Measurements from ENCODE around the gene SHKBP1. TPM values are rescaled to one million over a fixed set of nuclear protein-coding genes. Genes with fewer than 3 reads are reported as not detected.

SHKBP1 gene
- total and polyA plus RNA-seq, 4 donors: 21.1 to 191 (median 97.1) TPM

DNA sequence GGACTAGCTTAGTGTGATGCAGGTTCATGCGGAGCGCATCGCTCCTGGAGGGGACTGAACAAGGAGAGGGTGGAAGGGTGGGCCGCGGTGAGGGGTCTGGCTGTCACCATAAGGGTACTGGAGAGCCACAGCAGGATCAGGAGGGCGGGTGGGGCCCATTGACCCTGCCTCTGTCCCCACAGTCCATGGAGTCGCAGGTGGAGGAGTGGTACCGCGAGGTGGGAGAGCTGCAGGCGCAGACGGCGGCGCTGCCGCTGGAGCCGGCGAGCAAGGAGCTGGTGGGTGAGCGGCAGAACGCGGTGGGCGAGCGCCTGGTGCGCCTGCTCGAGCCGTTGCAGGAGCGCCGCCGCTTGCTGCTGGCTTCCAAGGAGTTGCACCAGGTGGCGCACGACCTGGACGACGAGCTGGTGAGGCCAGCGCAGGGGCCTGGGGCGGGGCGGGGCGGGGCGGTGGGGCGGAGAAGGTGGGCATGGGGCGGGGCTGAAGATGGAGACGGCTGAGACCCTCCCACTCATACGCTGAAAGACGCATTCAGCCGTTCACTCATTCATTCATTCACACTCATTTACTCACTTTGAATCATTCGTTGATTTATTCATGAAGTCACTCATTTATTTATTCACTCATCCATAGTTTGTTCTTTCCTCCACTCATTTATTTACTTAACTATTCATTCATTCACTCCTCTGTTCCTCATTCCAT, 27.5 kb upstream of the SHKBP1 start:
- 4 to 5% methylated on average over 38 to 43 of the region's 43 CpGs for WGBS, 2 donors
- ATAC-seq (ENCODE audit: insufficient read depth, low FRiP score) (no peak), DNase-seq (peak; percentile 41 to 74 (median 58))
- Histone ChIP-seq H3K4me1 (ENCODE audit: control insufficient read depth in 5 of 5, insufficient read depth in 5 of 5, low read length in 5 of 5) (peaks cover 0 to 2% (median 0%) of the 10 kb centered on the region in 5 donors), H3K9ac (ENCODE audit: insufficient read depth in 1 of 2, low read length in 2 of 2) (no peak overlapping the region), H3K36me3 (ENCODE audit: control insufficient read depth in 4 of 4, insufficient read depth in 4 of 4, low read length in 4 of 4) (no peaks in the 10 kb centered on the region), H3K27ac (ENCODE audit: low read depth in 1 of 2, low read length in 1 of 2) (no peak overlapping the region), H3K9me3 (ENCODE audit: control insufficient read depth in 4 of 4, insufficient read depth in 3 of 4, low read length in 3 of 4) (peaks cover 0 to 3% (median 0%) of the 10 kb centered on the region in 4 donors), H3K4me3 (no peak overlapping the region), H3K27me3 (ENCODE audit: control insufficient read depth in 3 of 3, insufficient read depth in 3 of 3, low read length in 2 of 3) (peaks cover 5 to 21% (median 14%) of the 10 kb centered on the region in 3 donors)
- TF ChIP-seq, protein P1, sequence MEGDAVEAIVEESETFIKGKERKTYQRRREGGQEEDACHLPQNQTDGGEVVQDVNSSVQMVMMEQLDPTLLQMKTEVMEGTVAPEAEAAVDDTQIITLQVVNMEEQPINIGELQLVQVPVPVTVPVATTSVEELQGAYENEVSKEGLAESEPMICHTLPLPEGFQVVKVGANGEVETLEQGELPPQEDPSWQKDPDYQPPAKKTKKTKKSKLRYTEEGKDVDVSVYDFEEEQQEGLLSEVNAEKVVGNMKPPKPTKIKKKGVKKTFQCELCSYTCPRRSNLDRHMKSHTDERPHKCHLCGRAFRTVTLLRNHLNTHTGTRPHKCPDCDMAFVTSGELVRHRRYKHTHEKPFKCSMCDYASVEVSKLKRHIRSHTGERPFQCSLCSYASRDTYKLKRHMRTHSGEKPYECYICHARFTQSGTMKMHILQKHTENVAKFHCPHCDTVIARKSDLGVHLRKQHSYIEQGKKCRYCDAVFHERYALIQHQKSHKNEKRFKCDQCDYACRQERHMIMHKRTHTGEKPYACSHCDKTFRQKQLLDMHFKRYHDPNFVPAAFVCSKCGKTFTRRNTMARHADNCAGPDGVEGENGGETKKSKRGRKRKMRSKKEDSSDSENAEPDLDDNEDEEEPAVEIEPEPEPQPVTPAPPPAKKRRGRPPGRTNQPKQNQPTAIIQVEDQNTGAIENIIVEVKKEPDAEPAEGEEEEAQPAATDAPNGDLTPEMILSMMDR (IDR thresholded peaks at IDR 0.05; ENCODE audit: control extremely low read depth, extremely low read depth): peak; percentile 14

DNA sequence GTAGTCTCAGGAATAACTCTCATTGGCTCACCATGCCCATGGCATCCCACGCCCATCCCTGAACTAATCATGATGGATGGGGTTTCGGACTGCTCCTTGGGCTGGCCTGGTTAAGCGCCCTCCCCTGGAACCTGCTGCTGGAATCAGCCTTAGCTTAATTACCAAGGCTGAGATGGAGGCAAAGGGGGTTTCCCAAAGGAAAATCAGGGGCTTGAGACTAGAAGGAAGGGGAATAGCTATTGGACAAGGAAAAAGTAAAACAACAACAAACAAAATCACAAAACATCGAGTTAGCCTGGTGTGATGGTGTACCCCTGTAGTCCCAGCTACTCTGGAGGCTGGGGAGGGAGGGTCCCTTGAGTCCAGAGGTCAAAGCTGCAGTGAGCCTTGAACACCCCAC, 25.7 kb upstream of the SHKBP1 start:
- DNase-seq (no peak), ATAC-seq (ENCODE audit: insufficient read depth, low FRiP score) (no peak)
- peaks cover 0 to 2% (median 0%) of the 10 kb centered on the region in 5 donors for H3K4me1 ChIP-seq (ENCODE audit: control insufficient read depth in 5 of 5, insufficient read depth in 5 of 5, low read length in 5 of 5)
- H3K9ac ChIP-seq (ENCODE audit: insufficient read depth in 1 of 2, low read length in 2 of 2): no peak overlapping the region
- H3K4me3 ChIP-seq: no peak overlapping the region
- peaks cover 0 to 3% (median 0%) of the 10 kb centered on the region in 4 donors for H3K9me3 ChIP-seq (ENCODE audit: control insufficient read depth in 4 of 4, insufficient read depth in 3 of 4, low read length in 3 of 4)
- TF ChIP-seq, protein P1 (IDR thresholded peaks at IDR 0.05; ENCODE audit: control extremely low read depth, extremely low read depth): no peak
- 80 to 88% methylated on average over 4 of the region's 4 CpGs for WGBS, 2 donors
- peaks cover 11 to 34% (median 23%) of the 10 kb centered on the region in 3 donors for H3K27me3 ChIP-seq (ENCODE audit: control insufficient read depth in 3 of 3, insufficient read depth in 3 of 3, low read length in 2 of 3)
- no peak overlapping the region for H3K27ac ChIP-seq (ENCODE audit: low read depth in 1 of 2, low read length in 1 of 2)
- no peaks in the 10 kb centered on the region for H3K36me3 ChIP-seq (ENCODE audit: control insufficient read depth in 4 of 4, insufficient read depth in 4 of 4, low read length in 4 of 4)

DNA sequence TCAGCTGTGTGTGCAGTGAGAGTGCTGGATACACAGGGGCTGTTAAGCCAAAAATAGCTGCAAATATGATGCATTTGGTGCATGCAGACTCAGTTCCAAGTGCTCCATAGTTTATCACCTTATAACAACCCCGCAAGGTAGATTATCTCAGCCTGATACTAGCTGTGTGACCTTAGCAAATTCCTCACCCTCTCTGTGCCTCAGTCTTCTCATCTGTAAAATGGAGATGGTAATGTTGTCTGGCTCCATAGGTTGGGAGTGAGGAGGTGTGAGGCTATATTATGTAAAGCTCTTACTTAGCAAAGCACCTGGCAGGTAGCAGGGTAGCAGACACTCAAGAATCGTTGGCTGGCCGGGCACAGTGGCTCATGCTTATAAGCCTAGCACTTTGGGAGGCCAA, 23.8 kb upstream of the SHKBP1 start:
- ATAC-seq (ENCODE audit: insufficient read depth, low FRiP score): no peak
- H3K9me3 ChIP-seq (ENCODE audit: control insufficient read depth in 4 of 4, insufficient read depth in 3 of 4, low read length in 3 of 4): no peaks in the 10 kb centered on the region
- no peak for DNase-seq
- WGBS, 2 donors: 90 to 92% methylated on average over 3 of the region's 3 CpGs
- TF ChIP-seq, protein P1 (IDR thresholded peaks at IDR 0.05; ENCODE audit: control extremely low read depth, extremely low read depth): no peak
- H3K36me3 ChIP-seq (ENCODE audit: control insufficient read depth in 4 of 4, insufficient read depth in 4 of 4, low read length in 4 of 4): no peaks in the 10 kb centered on the region
- no peak overlapping the region for H3K27ac ChIP-seq (ENCODE audit: low read depth in 1 of 2, low read length in 1 of 2)
- peaks cover 12 to 33% (median 23%) of the 10 kb centered on the region in 3 donors for H3K27me3 ChIP-seq (ENCODE audit: control insufficient read depth in 3 of 3, insufficient read depth in 3 of 3, low read length in 2 of 3)
- H3K9ac ChIP-seq (ENCODE audit: insufficient read depth in 1 of 2, low read length in 2 of 2): no peak overlapping the region
- H3K4me3 ChIP-seq: no peak overlapping the region
- H3K4me1 ChIP-seq (ENCODE audit: control insufficient read depth in 5 of 5, insufficient read depth in 5 of 5, low read length in 5 of 5): peaks cover 0 to 2% (median 0%) of the 10 kb centered on the region in 5 donors
